D721Med (cell line): Measurements from ENCODE around the gene MEF2A.
A peak's percentile ranks its signal among the peaks of the same experiment; 100 is the strongest.
"Not testable (repeated sequence)": the region's sequence is repeated elsewhere in the genome, so short reads cannot be mapped to it uniquely, and the experiment has no call there.

Experiments used
- DNase-seq: peaks from one replicate; pipeline ENCODE4 v3.0.0; 2011; ENCODE audit warnings: low spot score; ENCODE audit not compliant: insufficient read length
- FAIRE-seq: peaks from 2 replicates; lab custom pipeline; 2011; peaks lifted over from hg19 to GRCh38; lab: Jason Lieb, UNC
- CTCF ChIP-seq: IDR thresholded peaks from 2 replicates; pipeline ENCODE4 v1.5.1; 2012; ENCODE audit warnings: mild to moderate bottlenecking, control low read depth; ENCODE audit not compliant: insufficient read depth; ENCODE audit errors: missing control alignments

MEF2A gene

GRCh38 chr15:99565299-99566156, at the start of gene MEF2A:
Gene MEF2A (plus strand): TSS chr15:99565984. CDS start chr15:99633120, 67,136 bp downstream.
- FAIRE-seq (no peak), DNase-seq (peak; percentile 77)
- TF ChIP-seq CTCF: no peak

- no peak for FAIRE-seq
- no peak for TF ChIP-seq CTCF
- no peak for DNase-seq
Measured at GRCh38 chr15:99518191-99518590, 47.6 kb upstream of the MEF2A start.

- FAIRE-seq, DNase-seq: not testable (repeated sequence)
Measured at GRCh38 chr15:99519366-99519765, 46.4 kb upstream of the MEF2A start.

- no peak for TF ChIP-seq CTCF
- FAIRE-seq (no peak), DNase-seq (no peak)
Measured at GRCh38 chr15:99522288-99522687, 43.5 kb upstream of the MEF2A start.

- DNase-seq: no peak
- FAIRE-seq: no peak
- TF ChIP-seq CTCF: no peak
Measured at GRCh38 chr15:99526176-99526575, 39.6 kb upstream of the MEF2A start.

- DNase-seq (no peak), FAIRE-seq (no peak)
- TF ChIP-seq CTCF: no peak
Measured at GRCh38 chr15:99526671-99527070, 39.1 kb upstream of the MEF2A start.

GRCh38 chr15:99536422-99537040, 29.3 kb upstream of the MEF2A start:
- TF ChIP-seq CTCF: no peak
- FAIRE-seq (no peak), DNase-seq (no peak)
